Measurements from ENCODE around the gene KRT86. TPM values are rescaled to one million over a fixed set of nuclear protein-coding genes. Genes with fewer than 3 reads are reported as not detected.
A peak's percentile ranks its signal among the peaks of the same experiment; 100 is the strongest.
"Not testable (repeated sequence)": the region's sequence is repeated elsewhere in the genome, so short reads cannot be mapped to it uniquely, and the experiment has no call there.

Gene KRT86
- total RNA-seq, 1 donor from 2014 or later, result not detected

- TF ChIP-seq CTCF (IDR thresholded peaks at IDR 0.05; ENCODE audit: unreplicated experiment), result no peak
- no peak for DNase-seq (ENCODE audit: low spot score)
- Mint-ChIP-seq H3K27ac (ENCODE audit: unreplicated experiment) (no peak overlapping the region), H3K27me3 (ENCODE audit: unreplicated experiment) (peaks cover 6% of the 10 kb centered on the region), H3K4me3 (ENCODE audit: unreplicated experiment) (no peak overlapping the region), H3K9me3 (ENCODE audit: unreplicated experiment) (no peaks in the 10 kb centered on the region), H3K36me3 (ENCODE audit: low read depth, unreplicated experiment) (no peaks in the 10 kb centered on the region), H3K4me1 (ENCODE audit: unreplicated experiment) (no peaks in the 10 kb centered on the region)
Measured at GRCh38 chr12:52298677-52299190, 24.3 kb downstream of the KRT86 start.

- Mint-ChIP-seq H3K4me1 (ENCODE audit: unreplicated experiment) (no peaks in the 10 kb centered on the region), H3K27me3 (ENCODE audit: unreplicated experiment) (peaks cover 12% of the 10 kb centered on the region), H3K36me3 (ENCODE audit: low read depth, unreplicated experiment) (no peaks in the 10 kb centered on the region), H3K4me3 (ENCODE audit: unreplicated experiment) (no peak overlapping the region), H3K27ac (ENCODE audit: unreplicated experiment) (no peak overlapping the region), H3K9me3 (ENCODE audit: unreplicated experiment) (no peaks in the 10 kb centered on the region)
- TF ChIP-seq CTCF (IDR thresholded peaks at IDR 0.05; ENCODE audit: unreplicated experiment), result no peak
- no peak for DNase-seq (ENCODE audit: low spot score)
Measured at GRCh38 chr12:52300796-52301691, 26.6 kb downstream of the KRT86 start.

- not testable (repeated sequence) for H3K27ac Mint-ChIP-seq (ENCODE audit: unreplicated experiment); H3K4me3 Mint-ChIP-seq (ENCODE audit: unreplicated experiment); DNase-seq (ENCODE audit: low spot score); H3K4me1 Mint-ChIP-seq (ENCODE audit: unreplicated experiment); H3K9me3 Mint-ChIP-seq (ENCODE audit: unreplicated experiment); H3K36me3 Mint-ChIP-seq (ENCODE audit: low read depth, unreplicated experiment)
- peaks cover 18% of the 10 kb centered on the region for H3K27me3 Mint-ChIP-seq (ENCODE audit: unreplicated experiment)
Measured at GRCh38 chr12:52301721-52302120, 27.3 kb downstream of the KRT86 start.

- H3K4me3 Mint-ChIP-seq (ENCODE audit: unreplicated experiment); H3K9me3 Mint-ChIP-seq (ENCODE audit: unreplicated experiment); H3K4me1 Mint-ChIP-seq (ENCODE audit: unreplicated experiment); H3K36me3 Mint-ChIP-seq (ENCODE audit: low read depth, unreplicated experiment); H3K27ac Mint-ChIP-seq (ENCODE audit: unreplicated experiment); DNase-seq (ENCODE audit: low spot score): not testable (repeated sequence)
- H3K27me3 Mint-ChIP-seq (ENCODE audit: unreplicated experiment), result peaks cover 18% of the 10 kb centered on the region
Measured at GRCh38 chr12:52302242-52302914, 27.9 kb downstream of the KRT86 start.

- H3K27ac Mint-ChIP-seq (ENCODE audit: unreplicated experiment); DNase-seq (ENCODE audit: low spot score); H3K9me3 Mint-ChIP-seq (ENCODE audit: unreplicated experiment); H3K36me3 Mint-ChIP-seq (ENCODE audit: low read depth, unreplicated experiment); H3K4me1 Mint-ChIP-seq (ENCODE audit: unreplicated experiment); H3K4me3 Mint-ChIP-seq (ENCODE audit: unreplicated experiment): not testable (repeated sequence)
- peaks cover 24% of the 10 kb centered on the region for H3K27me3 Mint-ChIP-seq (ENCODE audit: unreplicated experiment)
Measured at GRCh38 chr12:52304941-52305411, 30.5 kb downstream of the KRT86 start.

- TF ChIP-seq CTCF (IDR thresholded peaks at IDR 0.05; ENCODE audit: unreplicated experiment), result peak; percentile 16
- H3K27me3 Mint-ChIP-seq (ENCODE audit: unreplicated experiment), result peaks cover 24% of the 10 kb centered on the region
- peaks cover 5% of the 10 kb centered on the region for H3K4me1 Mint-ChIP-seq (ENCODE audit: unreplicated experiment)
- DNase-seq (ENCODE audit: low spot score), result peak; percentile 18
- H3K9me3 Mint-ChIP-seq (ENCODE audit: unreplicated experiment), result no peaks in the 10 kb centered on the region
- H3K4me3 Mint-ChIP-seq (ENCODE audit: unreplicated experiment), result no peak overlapping the region
- peaks cover 4% of the 10 kb centered on the region for H3K36me3 Mint-ChIP-seq (ENCODE audit: low read depth, unreplicated experiment)
- no peak overlapping the region for H3K27ac Mint-ChIP-seq (ENCODE audit: unreplicated experiment)
Measured at GRCh38 chr12:52305921-52306705, 31.7 kb downstream of the KRT86 start.

Measured in endothelial cell (in vitro differentiated cells).